CD4-positive, alpha-beta T cell treated with Interleukin-1 beta for 1 hour (primary cell): ENCODE data around the gene FOXK1.

Source experiments
- DNase-seq, 2 donors: peaks; one replicate each; pipeline ENCODE4 v3.0.0-alpha.2; 2020 to 2022

The FOXK1 gene

DNA sequence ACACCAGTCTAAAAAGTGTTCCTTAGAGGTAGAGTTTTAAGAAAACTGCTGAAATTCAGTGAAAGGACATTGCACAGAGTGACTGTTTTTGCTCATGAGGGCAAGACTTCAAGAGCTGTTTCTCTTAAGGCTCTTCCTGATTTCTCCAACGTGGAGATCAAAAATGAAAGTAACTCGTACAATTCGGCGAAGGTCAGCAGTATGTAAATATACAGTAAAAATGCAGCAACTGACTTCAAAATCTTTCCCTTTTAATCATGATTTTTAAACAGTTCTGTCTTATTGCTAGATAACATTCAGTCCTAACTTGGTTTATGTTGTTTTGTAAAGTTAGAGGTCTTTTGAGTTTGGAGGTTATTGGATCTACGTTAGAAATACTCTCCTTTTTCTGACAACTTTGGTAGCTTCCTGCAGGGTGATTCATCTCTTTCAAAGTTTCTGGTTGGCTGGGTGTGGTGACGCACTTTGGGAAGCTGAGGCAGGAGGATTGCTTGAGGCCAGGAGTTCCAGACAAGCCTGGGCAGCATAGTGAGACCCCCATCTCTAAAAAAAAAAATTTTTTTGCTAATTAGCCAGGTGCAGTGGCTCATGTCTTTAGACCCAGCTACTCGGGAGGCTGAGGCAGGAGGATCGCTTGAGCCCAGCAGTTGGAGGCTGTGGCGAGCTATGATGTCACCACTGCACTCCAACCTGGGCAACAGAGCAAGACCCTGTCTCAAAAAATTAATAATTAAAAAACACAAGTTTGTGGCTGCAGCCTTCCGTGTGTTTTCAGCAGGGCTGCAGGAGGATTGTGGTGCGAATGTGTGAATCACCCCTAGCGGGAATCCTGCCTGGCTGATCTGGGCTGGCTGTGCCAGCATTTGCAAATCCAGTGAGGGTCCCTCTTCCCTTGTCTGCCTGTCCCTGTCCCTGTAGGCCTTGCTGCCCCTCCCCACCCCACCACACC, 64.2 kb downstream of the FOXK1 start:
- DNase-seq = peak; percentile 44 to 50

DNA sequence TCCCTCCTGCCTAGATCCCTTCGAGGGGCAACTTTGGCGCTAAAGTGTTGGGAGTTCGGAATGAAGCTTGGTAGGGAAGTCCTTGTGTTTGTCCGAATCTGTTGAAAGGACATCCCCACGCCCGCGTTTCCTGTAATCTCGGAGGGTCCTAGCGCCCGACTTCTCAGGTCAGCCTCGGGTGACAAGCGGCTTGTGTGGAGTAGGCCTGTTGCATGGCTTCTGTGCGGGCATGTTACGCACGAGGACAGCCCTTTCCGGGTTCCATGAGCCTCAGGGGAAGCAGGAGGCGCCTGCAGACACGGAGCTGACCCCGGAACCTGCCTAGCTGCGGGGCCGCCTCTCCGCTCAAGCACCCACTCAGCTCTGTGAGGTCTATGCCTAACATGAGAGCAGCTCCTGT, 64.9 kb downstream of the FOXK1 start:
- no peak for DNase-seq

DNA sequence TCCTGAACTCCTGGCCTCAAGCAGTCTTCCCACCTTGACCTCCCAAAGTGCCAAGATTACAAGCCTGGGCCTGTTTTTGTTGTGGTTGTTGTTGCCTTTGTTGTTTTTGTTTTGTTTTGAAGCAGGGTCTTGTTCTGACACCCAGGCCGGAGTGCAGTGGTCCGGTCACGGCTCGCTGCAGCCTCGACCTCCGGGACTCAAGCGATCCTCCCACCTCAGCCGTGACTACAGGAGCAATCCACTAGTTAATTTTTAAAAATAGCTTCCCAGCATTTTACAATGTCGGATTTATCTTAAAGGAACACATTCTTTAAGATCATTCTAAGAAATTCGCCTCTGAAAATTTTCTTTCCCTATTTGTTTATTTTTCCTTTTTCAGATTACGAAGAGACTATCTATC, 65.7 kb downstream of the FOXK1 start:
- DNase-seq = no peak

DNA sequence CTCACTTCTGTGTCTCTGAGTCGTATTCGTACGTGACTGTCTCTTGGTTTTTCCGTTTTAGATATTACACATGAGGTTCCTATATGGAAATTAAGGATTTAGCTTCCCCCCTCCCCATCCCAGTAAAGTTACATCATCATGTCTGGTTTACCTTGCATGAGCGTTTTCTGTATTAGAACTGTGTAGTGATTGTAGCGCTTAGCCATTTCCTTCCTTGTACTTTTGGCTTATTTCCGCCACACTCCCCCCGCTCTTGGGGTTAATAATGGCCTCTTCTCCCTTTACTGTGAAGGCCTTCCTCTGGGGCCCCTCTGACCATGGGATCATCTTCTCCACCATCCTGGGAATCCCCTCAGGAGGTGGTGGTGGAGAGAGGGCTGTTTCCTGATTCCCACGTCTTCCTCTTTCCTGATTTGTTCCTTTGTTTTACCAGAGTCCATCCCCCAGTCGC, 66.2 kb downstream of the FOXK1 start:
- DNase-seq = no peak

DNA sequence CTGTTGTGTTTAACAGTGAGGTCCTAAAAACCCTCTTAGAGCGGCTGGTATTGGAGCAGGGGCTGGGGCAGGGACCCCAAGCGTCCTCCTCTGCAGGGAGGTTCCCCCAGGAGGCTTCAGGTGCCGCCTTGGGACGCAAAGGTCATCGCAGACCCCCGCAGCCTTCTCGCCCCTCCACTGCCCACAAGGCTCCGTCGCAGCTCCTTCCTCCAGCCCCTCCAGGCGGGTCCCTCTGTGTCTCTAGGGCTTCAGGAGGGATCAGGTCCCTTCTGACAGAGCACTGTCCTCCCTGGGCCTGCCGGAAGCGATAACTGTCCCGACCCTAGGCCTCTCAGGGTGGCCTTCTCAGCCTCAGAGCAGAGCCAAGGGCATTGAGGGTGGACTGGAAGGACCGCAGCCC, 67.3 kb downstream of the FOXK1 start:
- DNase-seq = no peak

DNA sequence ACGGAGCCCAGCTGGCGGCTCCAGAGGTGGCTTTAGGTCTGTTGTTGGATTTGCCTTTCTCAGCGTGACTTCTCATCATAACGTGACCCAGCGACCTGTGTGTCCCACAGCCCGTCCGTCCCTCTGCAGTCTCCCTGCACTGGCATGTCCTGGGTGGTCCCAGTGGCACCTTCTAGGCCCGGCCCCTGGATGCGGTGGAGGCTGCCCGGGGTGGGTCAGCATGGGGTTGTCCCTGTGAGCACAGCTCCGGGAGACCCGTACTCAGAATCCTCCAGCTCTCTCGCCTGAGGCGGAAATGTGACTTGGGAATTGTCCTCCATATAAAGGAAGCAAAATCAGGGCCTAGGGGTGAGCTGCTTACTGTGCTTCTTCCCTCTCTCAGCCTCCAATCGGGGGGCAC, 67.7 kb downstream of the FOXK1 start:
- no peak for DNase-seq

DNA sequence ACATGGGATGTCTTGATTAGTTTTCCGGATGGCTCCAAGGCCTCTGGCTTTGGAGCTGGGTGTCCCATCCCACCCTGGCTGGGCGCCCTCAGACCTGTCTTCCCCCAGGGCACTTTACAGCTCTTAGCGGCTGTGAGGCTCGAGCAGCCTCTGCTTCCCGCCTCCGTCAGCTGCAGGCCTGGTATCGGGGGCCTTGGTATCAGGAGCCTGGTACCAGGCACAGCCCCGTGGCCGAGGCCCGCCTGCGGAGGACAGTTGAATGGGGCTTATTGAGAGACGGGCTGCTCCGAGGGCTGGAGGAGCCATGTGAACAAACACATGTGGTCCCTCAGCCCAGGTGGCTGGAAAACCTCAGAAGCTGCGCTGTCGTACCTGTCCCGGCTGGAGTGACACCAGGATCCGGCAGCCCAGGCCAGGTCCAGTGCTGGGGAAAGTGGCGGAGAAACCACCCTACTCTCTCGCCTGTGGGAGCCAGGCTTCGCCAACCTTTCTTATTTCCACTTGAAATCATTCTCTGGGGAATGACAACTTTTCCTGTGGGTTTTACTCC, 69.4 kb downstream of the FOXK1 start:
- no peak for DNase-seq

DNA sequence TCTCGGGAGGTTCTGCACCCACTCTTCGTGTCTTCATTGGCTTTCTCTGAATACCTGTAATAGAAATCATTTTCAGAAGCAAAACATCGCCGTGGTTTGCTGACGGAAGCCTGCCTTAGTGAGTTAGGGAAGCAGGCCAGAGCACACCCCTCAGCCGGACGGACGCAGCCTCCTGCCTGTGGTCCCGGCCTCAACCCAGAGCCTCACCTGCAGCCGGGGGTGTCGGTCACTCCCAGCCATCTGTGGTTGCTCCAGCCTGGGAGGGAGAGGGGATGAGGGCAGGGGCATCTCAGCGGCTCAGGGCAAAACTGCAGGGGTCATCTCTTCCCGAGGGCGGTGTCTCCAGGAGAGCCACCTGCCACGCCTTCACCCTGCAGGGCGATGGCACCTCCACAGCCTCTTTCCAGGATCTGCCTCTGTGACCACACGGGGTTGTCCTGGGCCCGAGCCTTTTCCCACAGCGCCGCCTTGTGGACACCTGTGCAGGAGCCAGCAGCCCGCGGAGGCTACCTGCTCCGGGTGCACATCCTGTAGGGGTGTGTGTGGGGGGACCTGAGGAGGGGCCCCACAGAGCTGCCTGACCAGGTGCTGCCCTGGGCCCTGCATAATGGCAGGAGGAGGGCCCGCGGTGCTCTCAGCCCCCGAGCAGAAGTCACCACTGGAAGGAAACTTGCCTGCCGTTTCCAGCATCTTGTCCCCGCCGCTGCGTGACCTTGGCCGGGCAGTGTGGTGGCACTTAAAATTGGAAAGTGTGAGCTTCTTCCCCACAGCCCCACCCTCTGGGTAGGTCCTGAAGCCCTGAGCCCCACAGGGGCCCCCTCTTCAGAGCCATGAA, 71.7 kb downstream of the FOXK1 start:
- peak; percentile 78 to 83 for DNase-seq

DNA sequence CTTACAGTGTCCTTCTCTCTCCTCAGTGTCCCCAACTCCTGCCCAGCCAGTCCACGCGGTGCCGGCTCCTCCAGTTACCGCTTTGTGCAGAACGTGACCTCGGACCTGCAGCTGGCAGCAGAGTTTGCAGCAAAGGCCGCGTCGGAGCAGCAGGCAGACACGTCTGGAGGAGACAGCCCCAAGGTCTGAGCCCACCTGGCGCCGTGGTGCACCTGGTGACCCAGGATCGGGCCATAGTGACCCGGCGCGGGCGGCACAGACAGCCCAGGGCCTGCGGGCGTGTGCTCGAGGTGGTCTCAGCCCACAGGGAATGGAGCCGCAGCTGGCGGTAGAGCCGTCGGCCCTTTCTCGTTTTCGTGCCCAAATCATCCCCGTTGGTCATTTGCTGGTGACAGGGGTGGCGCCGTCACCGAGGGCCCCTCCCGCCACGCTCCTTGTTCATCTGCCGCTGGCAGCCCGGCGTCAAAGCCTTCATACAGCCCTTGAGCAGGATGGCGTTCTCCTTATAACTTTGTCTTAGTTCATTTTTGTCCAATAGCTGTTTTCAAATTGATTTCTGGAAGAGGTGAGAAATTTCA, 72.4 kb downstream of the FOXK1 start:
- no peak for DNase-seq

DNA sequence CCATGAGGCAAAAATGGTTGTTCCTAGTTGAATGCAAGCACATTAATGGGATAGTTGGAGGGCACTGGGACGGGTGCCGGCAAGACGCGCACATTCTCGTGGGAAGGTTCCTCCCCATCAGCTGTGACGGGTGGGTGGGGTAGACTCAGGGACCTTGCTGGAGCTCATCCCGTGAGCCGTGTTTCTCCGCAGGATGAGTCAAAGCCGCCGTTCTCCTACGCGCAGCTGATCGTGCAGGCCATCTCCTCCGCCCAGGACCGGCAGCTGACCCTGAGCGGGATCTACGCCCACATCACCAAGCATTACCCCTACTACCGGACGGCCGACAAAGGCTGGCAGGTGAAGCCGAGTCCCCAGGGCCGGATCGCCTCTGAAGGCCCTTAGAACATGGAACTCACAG, 73.0 kb downstream of the FOXK1 start:
- no peak for DNase-seq

DNA sequence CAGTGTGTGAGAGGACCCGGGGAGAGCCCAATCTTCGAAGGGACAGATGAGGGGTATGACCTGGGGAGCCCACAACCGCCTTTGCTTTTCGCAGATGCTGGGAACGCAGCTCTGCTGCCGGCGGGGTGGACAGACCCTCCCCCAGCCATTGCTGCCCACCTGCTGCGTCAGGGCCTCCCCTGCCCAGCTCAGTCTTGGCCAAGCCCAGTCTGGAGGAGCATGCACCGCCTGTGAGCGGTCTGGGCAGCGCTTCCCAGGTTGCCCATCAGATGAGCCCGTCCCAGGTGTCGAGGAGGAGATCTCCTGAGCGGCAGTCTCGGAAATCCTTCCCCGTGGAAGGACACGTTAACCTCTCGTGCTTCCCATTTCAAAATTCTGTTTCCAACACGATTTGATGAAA, 76.0 kb downstream of the FOXK1 start:
- no peak for DNase-seq

DNA sequence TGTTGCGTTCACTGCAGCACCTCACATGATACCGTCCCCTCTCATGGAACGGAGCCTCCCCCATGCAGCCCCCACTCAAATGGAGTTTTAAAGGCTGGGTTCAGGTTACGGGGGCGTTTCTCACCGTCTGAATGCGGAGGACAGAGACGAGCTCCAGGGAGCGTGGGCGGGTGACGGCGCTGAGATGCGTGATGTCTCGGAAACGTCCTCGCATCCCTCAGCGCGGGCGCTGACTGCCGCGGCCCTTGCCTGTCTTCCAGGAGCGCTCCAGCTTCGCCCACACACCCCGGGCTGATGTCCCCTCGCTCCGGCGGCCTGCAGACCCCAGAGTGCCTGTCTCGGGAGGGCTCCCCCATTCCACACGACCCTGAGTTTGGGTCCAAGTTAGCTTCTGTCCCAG, 76.7 kb downstream of the FOXK1 start:
- DNase-seq = no peak

DNA sequence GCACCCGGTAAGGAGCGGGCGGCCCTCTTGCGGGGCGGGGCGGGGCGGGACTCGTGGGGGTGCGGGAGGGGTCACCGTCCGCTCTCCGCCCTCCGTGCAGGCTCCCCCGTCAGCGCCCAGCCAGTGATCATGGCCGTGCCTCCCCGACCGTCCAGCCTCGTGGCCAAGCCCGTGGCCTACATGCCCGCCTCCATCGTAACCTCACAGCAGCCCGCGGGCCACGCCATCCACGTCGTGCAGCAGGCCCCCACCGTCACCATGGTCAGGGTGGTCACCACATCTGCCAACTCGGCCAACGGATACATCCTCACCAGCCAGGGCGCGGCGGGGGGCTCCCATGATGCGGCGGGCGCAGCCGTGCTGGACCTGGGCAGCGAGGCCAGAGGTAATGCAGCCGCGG, 77.1 kb downstream of the FOXK1 start:
- DNase-seq = no peak

DNA sequence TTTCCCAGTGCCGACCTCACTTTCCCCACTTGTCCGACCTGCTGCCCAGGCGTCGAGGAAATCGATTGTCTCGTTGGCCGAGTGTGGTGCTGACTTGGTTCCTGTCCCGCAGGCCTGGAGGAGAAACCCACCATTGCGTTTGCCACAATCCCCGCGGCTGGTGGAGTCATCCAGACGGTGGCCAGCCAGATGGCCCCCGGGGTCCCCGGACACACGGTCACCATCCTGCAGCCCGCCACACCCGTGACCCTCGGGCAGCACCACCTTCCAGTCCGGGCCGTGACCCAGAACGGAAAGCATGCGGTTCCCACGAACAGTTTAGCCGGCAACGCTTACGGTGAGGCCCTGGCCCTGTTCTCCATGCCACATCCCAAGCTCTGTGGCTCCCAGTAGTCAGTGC, 78.9 kb downstream of the FOXK1 start:
- no peak for DNase-seq

DNA sequence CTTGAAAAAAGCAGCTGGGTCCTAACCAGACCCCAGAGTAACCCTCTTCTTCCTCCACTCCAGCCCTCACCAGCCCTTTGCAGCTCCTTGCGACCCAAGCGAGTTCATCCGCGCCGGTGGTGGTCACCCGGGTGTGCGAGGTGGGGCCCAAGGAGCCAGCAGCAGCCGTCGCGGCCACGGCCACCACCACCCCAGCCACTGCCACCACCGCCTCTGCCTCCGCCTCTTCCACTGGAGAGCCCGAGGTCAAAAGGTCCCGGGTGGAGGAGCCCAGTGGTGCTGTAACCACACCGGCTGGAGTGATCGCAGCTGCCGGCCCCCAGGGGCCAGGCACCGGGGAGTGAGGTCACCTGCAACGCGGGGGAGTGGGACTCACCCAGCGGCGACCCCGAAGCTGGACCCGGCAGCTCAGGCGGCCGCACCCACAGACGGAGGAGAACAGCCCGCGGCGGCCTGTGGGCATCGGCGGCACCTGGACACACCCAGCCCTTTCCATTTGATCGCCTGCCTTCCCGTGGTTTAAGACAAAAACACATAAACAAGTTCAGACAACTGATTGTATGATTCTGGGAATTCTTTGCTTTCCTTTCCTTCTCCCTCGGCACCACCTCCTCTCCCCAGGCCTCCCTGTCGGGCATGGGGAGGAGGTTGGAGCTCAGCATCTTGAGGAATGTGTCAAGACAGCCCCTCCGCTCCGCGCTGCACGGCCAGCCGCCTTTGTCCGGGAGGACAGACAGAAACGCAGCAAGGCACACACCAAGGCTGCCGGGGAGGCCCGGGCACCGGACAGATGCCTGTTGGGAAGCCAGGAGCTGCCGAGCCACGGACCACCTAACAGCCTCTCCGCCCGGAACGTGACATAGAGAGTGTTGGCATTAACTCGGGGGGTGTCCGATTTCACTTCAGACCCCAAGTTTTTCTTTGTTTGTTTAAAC, 80.3 kb downstream of the FOXK1 start:
- DNase-seq = no peak

DNA sequence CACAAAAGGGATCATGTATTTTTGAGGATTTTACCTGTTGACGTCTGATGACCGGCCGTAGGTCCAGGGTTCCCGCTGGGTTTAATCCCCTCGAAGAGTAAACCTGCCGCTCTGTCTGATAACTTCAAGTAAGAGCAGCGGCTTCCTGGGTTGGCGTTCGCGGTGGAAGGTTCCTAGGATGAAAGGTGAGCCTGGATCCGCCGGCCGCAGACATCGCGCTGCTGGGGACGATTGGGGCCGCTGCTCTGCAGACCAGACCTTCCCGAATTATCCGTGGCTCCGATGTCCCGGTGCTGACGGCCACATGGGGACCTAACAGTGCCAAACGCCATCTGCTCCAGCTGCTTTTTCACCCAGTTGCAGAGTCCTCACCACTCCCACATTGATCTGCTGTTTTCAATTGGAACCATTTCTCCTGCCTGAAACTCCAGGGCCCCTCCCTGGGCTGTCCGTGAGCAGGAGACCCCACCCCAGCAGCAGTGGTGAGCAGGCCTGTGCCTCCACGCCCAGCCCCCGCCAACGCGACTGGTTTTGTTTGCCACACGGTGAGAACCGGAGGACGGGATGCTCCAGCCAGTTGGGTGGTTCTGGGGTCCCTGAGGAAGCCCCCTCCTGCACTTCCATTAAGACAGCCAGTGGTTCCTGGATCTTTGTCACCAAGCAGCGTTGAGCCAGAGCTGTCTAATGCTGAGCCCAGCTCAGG, 81.1 kb downstream of the FOXK1 start:
- no peak for DNase-seq

DNA sequence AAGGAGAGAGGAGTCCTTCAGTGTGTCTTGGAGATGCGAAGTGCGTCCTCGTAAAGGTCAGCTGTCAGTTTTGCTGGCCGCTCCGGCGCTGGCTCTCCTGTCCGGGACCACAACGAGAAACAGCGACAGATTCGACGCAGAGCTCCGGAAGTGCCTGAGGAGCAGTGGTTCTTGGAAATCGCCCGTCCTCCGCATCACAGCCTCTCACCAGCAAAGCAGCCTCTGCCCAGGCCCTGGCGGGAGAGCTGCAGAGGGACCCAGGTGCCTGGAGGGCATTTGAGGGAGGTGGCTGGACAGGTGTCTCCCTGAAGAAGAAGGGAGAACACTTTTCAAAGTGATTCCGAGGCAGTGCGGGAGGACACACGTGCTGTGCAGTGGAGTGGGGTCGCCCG, 81.7 kb downstream of the FOXK1 start:
- DNase-seq = no peak

DNA sequence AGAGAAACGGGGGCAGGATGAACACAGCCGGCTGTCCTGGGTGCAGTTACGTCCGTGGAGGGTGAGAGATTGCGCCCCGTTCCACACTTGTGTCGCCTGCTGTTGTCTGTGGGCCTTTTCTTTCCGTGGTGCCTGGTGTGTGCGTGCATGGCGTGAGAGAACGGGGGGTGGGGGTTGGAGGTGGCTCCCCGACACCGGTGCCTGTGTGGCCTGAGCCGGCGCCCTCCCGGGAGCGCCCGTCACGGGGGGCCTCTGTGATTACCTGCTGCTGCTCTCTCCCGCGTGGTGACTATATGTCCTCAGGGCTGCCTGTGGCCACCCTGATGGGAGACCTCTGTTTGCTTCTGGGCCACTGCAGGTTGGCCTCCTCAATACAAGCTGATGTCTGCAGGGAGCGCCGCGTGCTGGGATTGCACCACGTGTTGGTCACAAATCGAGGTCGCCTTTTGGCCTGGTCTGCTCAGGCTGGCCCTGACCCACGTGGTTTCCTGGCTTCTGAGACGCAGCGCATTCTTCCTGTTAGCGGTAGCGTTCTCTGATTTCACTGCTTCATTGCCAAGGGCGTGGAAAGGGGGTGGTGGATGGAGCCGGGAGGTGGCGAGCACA, 82.4 kb downstream of the FOXK1 start:
- DNase-seq = no peak

DNA sequence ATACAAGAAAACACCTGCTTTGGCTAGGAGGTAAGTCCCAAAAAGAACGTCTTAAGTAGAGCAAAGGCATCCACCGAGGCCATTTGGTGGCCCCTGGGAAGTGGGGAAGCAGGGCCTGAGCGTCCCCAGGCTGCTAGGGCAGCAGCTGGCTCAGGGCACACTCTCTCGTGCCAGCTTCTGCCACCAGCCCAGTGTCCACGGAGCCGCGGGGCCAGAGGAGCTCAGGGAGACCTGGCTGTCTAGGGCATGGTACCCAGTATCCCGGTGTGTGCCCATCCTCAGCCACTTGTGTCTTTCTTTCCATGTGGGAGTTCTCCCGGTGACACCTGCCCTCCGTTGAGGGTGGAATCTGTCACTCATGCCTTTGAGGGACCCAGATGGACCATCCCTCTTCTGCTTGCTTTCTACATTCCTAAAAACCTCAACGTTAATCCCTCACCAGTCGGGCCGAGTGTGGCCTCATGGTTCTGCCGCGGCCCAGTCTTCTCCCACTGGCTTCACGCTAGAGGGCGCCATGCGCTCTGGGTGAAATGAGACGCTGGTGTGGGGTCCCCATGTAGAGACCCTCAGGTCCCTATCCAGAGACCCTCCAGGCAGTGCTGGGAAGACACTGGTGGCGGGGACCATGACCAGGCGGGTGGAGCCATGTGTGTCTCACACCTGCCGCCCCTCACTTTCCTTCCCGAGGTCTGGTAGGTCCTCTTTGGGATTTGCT, 83.8 kb downstream of the FOXK1 start:
- no peak for DNase-seq
